Measurements from ENCODE around the gene PLXNA4. TPM values are rescaled to one million over a fixed set of nuclear protein-coding genes. Genes with fewer than 3 reads are reported as not detected.

Gene PLXNA4
- total and polyA plus RNA-seq, 2 experiments from 2014 or later = 0.08 to 0.80 TPM

DNA sequence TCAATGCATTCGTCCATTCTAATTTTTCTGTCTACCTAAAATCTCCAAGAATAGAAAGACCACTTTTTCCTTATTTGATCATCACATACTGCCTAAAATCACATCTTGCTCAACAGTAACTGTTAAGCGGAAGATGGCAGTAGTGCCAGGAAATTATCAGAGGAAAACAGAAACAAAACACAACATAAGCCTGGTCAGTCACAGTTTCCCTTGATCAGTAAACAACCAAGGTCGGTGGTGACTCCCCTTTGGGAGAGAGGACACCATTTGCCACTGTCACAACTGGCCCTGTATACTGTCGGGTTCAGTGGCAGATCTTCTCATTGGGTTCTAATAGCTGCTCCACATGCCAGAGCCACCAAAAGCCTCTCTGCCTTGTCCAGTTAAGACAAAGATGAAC, 106.6 kb downstream of the PLXNA4 start (continued):
- TF ChIP-seq EZH2 (IDR thresholded peaks at IDR 0.05; ENCODE audit: low read depth, unreplicated experiment) (no peak), ZNF331 (CRISPR knock-in tag; IDR thresholded peaks at IDR 0.05; ENCODE audit: low read depth) (no peak), JUNB (IDR thresholded peaks at IDR 0.05; ENCODE audit: unreplicated experiment) (no peak), EZH2phosphoT487 (IDR thresholded peaks at IDR 0.05; ENCODE audit: unreplicated experiment) (no peak)
- TF ChIP-seq, protein P1, sequence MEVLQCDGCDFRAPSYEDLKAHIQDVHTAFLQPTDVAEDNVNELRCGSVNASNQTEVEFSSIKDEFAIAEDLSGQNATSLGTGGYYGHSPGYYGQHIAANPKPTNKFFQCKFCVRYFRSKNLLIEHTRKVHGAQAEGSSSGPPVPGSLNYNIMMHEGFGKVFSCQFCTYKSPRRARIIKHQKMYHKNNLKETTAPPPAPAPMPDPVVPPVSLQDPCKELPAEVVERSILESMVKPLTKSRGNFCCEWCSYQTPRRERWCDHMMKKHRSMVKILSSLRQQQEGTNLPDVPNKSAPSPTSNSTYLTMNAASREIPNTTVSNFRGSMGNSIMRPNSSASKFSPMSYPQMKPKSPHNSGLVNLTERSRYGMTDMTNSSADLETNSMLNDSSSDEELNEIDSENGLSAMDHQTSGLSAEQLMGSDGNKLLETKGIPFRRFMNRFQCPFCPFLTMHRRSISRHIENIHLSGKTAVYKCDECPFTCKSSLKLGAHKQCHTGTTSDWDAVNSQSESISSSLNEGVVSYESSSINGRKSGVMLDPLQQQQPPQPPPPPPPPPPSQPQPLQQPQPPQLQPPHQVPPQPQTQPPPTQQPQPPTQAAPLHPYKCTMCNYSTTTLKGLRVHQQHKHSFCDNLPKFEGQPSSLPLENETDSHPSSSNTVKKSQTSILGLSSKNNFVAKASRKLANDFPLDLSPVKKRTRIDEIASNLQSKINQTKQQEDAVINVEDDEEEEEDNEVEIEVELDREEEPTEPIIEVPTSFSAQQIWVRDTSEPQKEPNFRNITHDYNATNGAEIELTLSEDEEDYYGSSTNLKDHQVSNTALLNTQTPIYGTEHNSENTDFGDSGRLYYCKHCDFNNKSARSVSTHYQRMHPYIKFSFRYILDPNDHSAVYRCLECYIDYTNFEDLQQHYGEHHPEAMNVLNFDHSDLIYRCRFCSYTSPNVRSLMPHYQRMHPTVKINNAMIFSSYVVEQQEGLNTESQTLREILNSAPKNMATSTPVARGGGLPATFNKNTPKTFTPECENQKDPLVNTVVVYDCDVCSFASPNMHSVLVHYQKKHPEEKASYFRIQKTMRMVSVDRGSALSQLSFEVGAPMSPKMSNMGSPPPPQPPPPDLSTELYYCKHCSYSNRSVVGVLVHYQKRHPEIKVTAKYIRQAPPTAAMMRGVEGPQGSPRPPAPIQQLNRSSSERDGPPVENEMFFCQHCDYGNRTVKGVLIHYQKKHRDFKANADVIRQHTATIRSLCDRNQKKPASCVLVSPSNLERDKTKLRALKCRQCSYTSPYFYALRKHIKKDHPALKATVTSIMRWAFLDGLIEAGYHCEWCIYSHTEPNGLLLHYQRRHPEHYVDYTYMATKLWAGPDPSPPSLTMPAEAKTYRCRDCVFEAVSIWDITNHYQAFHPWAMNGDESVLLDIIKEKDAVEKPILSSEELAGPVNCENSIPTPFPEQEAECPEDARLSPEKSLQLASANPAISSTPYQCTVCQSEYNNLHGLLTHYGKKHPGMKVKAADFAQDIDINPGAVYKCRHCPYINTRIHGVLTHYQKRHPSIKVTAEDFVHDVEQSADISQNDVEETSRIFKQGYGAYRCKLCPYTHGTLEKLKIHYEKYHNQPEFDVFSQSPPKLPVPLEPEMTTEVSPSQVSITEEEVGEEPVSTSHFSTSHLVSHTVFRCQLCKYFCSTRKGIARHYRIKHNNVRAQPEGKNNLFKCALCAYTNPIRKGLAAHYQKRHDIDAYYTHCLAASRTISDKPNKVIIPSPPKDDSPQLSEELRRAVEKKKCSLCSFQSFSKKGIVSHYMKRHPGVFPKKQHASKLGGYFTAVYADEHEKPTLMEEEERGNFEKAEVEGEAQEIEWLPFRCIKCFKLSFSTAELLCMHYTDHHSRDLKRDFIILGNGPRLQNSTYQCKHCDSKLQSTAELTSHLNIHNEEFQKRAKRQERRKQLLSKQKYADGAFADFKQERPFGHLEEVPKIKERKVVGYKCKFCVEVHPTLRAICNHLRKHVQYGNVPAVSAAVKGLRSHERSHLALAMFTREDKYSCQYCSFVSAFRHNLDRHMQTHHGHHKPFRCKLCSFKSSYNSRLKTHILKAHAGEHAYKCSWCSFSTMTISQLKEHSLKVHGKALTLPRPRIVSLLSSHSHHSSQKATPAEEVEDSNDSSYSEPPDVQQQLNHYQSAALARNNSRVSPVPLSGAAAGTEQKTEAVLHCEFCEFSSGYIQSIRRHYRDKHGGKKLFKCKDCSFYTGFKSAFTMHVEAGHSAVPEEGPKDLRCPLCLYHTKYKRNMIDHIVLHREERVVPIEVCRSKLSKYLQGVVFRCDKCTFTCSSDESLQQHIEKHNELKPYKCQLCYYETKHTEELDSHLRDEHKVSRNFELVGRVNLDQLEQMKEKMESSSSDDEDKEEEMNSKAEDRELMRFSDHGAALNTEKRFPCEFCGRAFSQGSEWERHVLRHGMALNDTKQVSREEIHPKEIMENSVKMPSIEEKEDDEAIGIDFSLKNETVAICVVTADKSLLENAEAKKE (CRISPR knock-in tag; IDR thresholded peaks at IDR 0.05) = no peak

DNA sequence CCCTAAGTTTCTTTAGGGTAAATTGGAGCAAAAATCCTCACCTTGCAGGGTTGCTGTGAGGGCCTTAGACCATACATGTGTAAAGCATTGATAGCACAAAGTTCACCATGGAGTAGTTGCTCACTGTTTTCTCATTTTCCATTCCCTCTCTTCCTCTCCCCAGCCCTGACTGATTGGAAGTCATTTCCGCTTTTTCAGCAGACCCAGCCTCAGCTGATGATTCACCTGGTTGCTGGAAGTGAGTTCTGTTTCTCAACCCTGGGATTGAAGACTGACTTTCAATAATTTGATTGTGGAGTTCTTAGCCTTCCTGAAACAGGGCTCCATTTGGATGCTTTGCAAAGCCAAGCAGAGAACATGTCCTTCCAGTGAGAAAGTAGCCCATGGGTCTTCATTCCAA, 107.0 kb downstream of the PLXNA4 start:
- Histone ChIP-seq H3K79me2 (replicated peaks; ENCODE audit: insufficient read depth) (no peaks in the 10 kb centered on the region), H3K4me2 (no peak overlapping the region), H4K20me1 (replicated peaks; ENCODE audit: insufficient read depth) (no peaks in the 10 kb centered on the region), H3K27ac (ENCODE audit: low read depth) (no peak overlapping the region), H3K9me2 (ENCODE audit: insufficient read depth) (peaks cover 3% of the 10 kb centered on the region; the same call in 1 of the 2 replicates), H3K27me3 (ENCODE audit: insufficient read depth) (no peaks in the 10 kb centered on the region), H3K36me3 (ENCODE audit: insufficient read depth) (no peaks in the 10 kb centered on the region), H3F3A (replicated peaks; ENCODE audit: low read depth) (no peaks in the 10 kb centered on the region), H3K4me1 (ENCODE audit: insufficient read depth) (peaks cover 3% of the 10 kb centered on the region; the same call in 1 of the 2 replicates), H2AFZ (no peak overlapping the region), H3K4me3 (no peak overlapping the region)
- DNase-seq (ENCODE audit: low spot score) (no peak), ATAC-seq (no peak)
- Mint-ChIP-seq H3K4me1 (peaks cover 29% of the 10 kb centered on the region), H3K27ac (no peak overlapping the region), H3K36me3 (ENCODE audit: low read depth) (no peaks in the 10 kb centered on the region), H3K9me3 (no peaks in the 10 kb centered on the region), H3K4me3 (no peak overlapping the region), H3K27me3 (ENCODE audit: insufficient read depth, low read depth, poor library complexity) (peaks cover 4% of the 10 kb centered on the region)
- TF ChIP-seq ZNF114 (CRISPR knock-in tag; IDR thresholded peaks at IDR 0.05) (no peak), ZNF331 (CRISPR knock-in tag; IDR thresholded peaks at IDR 0.05; ENCODE audit: low read depth) (no peak), EZH2 (IDR thresholded peaks at IDR 0.05; ENCODE audit: low read depth, unreplicated experiment) (no peak), CREB1 (CRISPR knock-in tag; IDR thresholded peaks at IDR 0.05; ENCODE audit: low read depth) (no peak), STAT1 (IDR thresholded peaks at IDR 0.05; ENCODE audit: unreplicated experiment) (no peak), POLR2AphosphoS5 (IDR thresholded peaks at IDR 0.05; ENCODE audit: low read depth) (no peak), JUNB (IDR thresholded peaks at IDR 0.05; ENCODE audit: unreplicated experiment) (no peak)
- TF ChIP-seq, protein P1 (CRISPR knock-in tag; IDR thresholded peaks at IDR 0.05) = no peak

Data from GM23338 (cell line).